GM23338 (cell line): Measurements from ENCODE around the gene FLNB.

Experiments used
- EZH2 ChIP-seq: fragments of 200-600 bp; sonication (generic); IDR thresholded peaks from one replicate; pipeline ENCODE4 v1.8.0; 2017; ENCODE audit warnings: antibody characterized with exemption, mild to moderate bottlenecking, low read depth; ENCODE audit not compliant: unreplicated experiment
- POLR2AphosphoS5 ChIP-seq: IDR thresholded peaks from 2 replicates; pipeline ENCODE4 v1.6.1; 2016; ENCODE audit warnings: antibody characterized with exemption, low read depth
- ZNF331 ChIP-seq: fragments of 250-450 bp; sonication (Bioruptor Pico); IDR thresholded peaks from 2 replicates; pipeline ENCODE4 v1.5.0; 2020; ENCODE audit warnings: low read depth, mild to moderate bottlenecking, moderate library complexity
- TF ChIP-seq, protein P1 (sequence below), 2 experiments: fragments of 200-600 bp in 1 of 2; sonication (generic) in 1 of 2; conservative IDR thresholded peaks; 2 replicates each; pipeline versions ENCODE4 v1.5.1 to v1.6.1; 2016 to 2017; ENCODE audit warnings: antibody characterized with exemption in 2 of 2, low read depth in 2 of 2, mild to moderate bottlenecking in 2 of 2, moderate library complexity in 1 of 2
- TF ChIP-seq, protein P2 (sequence below): IDR thresholded peaks from 2 replicates; pipeline ENCODE4 v1.6.1; 2016; ENCODE audit warnings: antibody characterized with exemption
- TF ChIP-seq, protein P3 (sequence below): IDR thresholded peaks from one replicate; pipeline ENCODE4 v1.6.1; 2018; ENCODE audit warnings: antibody characterized with exemption; ENCODE audit not compliant: unreplicated experiment

DNA sequence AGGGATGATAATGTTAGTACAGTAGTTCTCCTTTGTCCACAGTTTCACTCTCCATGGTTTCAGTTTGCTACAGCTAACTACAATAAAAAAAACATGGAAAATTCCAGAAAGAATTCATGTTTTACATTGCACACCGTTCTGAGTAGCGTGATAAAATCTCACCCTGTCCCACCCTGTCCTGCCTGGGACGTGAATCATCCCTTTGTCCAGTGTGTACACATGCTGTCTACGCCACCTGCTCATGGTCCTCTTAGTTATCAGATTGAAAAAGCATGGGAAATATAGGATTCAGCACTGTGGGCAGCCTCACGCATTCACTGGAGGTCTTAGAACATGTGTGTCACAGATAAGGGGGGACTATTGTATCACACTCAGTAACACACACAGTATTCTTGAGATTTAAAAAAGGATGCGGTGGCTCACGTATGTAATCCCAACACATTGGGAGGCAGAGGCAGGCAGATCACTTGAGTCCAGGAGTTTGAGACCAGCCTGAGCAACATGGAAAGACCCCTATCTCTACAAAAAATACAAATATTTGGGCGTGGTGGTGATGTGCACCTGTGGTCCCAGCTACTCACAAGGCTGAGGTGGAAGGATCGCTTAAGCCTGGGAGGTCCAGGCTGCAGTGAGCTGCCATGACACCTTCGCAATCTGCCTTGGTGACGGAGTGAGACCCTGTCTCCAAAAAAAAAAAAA is 8.7 kb upstream of the FLNB start:
- TF ChIP-seq, protein P1, sequence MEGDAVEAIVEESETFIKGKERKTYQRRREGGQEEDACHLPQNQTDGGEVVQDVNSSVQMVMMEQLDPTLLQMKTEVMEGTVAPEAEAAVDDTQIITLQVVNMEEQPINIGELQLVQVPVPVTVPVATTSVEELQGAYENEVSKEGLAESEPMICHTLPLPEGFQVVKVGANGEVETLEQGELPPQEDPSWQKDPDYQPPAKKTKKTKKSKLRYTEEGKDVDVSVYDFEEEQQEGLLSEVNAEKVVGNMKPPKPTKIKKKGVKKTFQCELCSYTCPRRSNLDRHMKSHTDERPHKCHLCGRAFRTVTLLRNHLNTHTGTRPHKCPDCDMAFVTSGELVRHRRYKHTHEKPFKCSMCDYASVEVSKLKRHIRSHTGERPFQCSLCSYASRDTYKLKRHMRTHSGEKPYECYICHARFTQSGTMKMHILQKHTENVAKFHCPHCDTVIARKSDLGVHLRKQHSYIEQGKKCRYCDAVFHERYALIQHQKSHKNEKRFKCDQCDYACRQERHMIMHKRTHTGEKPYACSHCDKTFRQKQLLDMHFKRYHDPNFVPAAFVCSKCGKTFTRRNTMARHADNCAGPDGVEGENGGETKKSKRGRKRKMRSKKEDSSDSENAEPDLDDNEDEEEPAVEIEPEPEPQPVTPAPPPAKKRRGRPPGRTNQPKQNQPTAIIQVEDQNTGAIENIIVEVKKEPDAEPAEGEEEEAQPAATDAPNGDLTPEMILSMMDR (conservative IDR thresholded peaks at IDR 0.05; ENCODE audit: low read depth in 2 of 2) = no peak
- no peak for TF ChIP-seq POLR2AphosphoS5
- no peak for TF ChIP-seq EZH2
- TF ChIP-seq, protein P2, sequence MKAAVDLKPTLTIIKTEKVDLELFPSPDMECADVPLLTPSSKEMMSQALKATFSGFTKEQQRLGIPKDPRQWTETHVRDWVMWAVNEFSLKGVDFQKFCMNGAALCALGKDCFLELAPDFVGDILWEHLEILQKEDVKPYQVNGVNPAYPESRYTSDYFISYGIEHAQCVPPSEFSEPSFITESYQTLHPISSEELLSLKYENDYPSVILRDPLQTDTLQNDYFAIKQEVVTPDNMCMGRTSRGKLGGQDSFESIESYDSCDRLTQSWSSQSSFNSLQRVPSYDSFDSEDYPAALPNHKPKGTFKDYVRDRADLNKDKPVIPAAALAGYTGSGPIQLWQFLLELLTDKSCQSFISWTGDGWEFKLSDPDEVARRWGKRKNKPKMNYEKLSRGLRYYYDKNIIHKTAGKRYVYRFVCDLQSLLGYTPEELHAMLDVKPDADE = no peak
- TF ChIP-seq ZNF331 (CRISPR knock-in tag) = no peak
- TF ChIP-seq, protein P3, sequence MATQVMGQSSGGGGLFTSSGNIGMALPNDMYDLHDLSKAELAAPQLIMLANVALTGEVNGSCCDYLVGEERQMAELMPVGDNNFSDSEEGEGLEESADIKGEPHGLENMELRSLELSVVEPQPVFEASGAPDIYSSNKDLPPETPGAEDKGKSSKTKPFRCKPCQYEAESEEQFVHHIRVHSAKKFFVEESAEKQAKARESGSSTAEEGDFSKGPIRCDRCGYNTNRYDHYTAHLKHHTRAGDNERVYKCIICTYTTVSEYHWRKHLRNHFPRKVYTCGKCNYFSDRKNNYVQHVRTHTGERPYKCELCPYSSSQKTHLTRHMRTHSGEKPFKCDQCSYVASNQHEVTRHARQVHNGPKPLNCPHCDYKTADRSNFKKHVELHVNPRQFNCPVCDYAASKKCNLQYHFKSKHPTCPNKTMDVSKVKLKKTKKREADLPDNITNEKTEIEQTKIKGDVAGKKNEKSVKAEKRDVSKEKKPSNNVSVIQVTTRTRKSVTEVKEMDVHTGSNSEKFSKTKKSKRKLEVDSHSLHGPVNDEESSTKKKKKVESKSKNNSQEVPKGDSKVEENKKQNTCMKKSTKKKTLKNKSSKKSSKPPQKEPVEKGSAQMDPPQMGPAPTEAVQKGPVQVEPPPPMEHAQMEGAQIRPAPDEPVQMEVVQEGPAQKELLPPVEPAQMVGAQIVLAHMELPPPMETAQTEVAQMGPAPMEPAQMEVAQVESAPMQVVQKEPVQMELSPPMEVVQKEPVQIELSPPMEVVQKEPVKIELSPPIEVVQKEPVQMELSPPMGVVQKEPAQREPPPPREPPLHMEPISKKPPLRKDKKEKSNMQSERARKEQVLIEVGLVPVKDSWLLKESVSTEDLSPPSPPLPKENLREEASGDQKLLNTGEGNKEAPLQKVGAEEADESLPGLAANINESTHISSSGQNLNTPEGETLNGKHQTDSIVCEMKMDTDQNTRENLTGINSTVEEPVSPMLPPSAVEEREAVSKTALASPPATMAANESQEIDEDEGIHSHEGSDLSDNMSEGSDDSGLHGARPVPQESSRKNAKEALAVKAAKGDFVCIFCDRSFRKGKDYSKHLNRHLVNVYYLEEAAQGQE = no peak
